ENCODE measurements around the gene TFPT.

DNA sequence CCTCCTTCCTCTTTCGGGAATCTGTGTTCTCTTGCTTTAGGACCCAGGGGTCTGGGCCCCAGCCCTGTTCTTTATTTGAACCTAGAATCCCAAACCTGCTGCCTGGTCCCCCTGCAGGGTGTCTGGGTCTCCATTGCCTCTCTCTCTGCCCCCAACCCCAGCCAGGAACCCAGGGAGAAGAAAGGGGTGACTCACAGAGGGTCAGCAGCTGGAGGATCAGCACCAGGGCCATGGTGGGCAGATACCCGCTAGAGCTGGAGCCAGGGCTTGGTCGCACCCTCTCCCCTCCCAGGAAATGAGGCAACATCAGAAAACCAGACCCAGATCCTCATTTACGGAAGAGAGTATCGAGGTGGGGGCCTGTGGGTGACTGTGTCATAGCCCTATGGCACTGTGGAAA, 14.9 kb downstream of the TFPT start, which contains the start of gene OSCAR:
- no peak for TF ChIP-seq CTCF (conservative IDR thresholded peaks at IDR 0.05)
- TF ChIP-seq EZH2 (IDR thresholded peaks at IDR 0.05; ENCODE audit: low read depth), result no peak

Measured in PC-9 (cell line).